Loucy (cell line): ENCODE results near the gene NCAPH2.

ENCODE experiments used
- H2AFZ ChIP-seq: fragments of 200-600 bp; sonication (generic); 2 replicates; pipeline ENCODE4 v1.6.0; 2016; ENCODE audit warnings: antibody characterized with exemption, mild to moderate bottlenecking, low read length, moderate library complexity
- H3F3A ChIP-seq: fragments of 200-600 bp; 2 replicates; pipeline ENCODE4 v1.6.0; 2016; ENCODE audit warnings: antibody characterized with exemption, low read depth, mild to moderate bottlenecking
- H3K27me3 ChIP-seq: fragments of 200-600 bp; sonication (generic); 2 replicates; pipeline ENCODE4 v1.6.1; 2014; ENCODE audit warnings: low read length, mild to moderate bottlenecking; ENCODE audit not compliant: insufficient read depth, poor library complexity, severe bottlenecking
- H3K36me3 ChIP-seq: fragments of 200-600 bp; sonication (generic); 2 replicates; pipeline ENCODE4 v1.6.1; 2016; ENCODE audit warnings: low read length; ENCODE audit not compliant: insufficient read depth
- H3K4me1 ChIP-seq: fragments of 200-600 bp; sonication (generic); 2 replicates; pipeline ENCODE4 v1.5.1; 2014; ENCODE audit warnings: low read length, mild to moderate bottlenecking; ENCODE audit not compliant: insufficient read depth, poor library complexity, severe bottlenecking
- H3K4me2 ChIP-seq: fragments of 200-600 bp; sonication (generic); 2 replicates; pipeline ENCODE4 v1.6.0; 2014; ENCODE audit warnings: antibody characterized with exemption, low read length, low read depth, mild to moderate bottlenecking; ENCODE audit not compliant: poor library complexity, severe bottlenecking
- H3K4me3 ChIP-seq: fragments of 200-600 bp; sonication (generic); 2 replicates; pipeline ENCODE4 v1.5.1; 2014; ENCODE audit warnings: low read length, mild to moderate bottlenecking, mixed read lengths; ENCODE audit not compliant: poor library complexity, severe bottlenecking
- H3K79me2 ChIP-seq: fragments of 200-600 bp; sonication (generic); 2 replicates; pipeline ENCODE4 v1.6.1; 2014; ENCODE audit warnings: low read length; ENCODE audit not compliant: insufficient read depth
- H3K9ac ChIP-seq: fragments of 200-600 bp; sonication (generic); 2 replicates; pipeline ENCODE4 v1.6.0; 2014; ENCODE audit warnings: mild to moderate bottlenecking, low read depth, low read length, moderate library complexity; ENCODE audit not compliant: poor library complexity, severe bottlenecking
- H3K9me2 ChIP-seq: fragments of 200-600 bp; sonication (generic); replicated peaks from 2 replicates; pipeline ENCODE4 v1.6.1; 2016; ENCODE audit warnings: low read depth, low read length, mixed read lengths
- H3K9me3 ChIP-seq: fragments of 200-600 bp; sonication (generic); 2 replicates; pipeline ENCODE4 v1.6.1; 2014; ENCODE audit warnings: mild to moderate bottlenecking, antibody characterized with exemption, low read length, low read depth; ENCODE audit not compliant: insufficient read depth
- H4K20me1 ChIP-seq: fragments of 200-600 bp; sonication (generic); 2 replicates; pipeline ENCODE4 v1.6.0; 2014; ENCODE audit warnings: antibody characterized with exemption, low read length, mild to moderate bottlenecking; ENCODE audit not compliant: insufficient read depth, poor library complexity, severe bottlenecking
- CTCF ChIP-seq: fragments of 200-600 bp; sonication (generic); conservative IDR thresholded peaks from 2 replicates; pipeline ENCODE4 v1.5.1; 2014; ENCODE audit warnings: mild to moderate bottlenecking, antibody characterized with exemption, low read length
- EZH2phosphoT487 ChIP-seq: fragments of 200-600 bp; IDR thresholded peaks from 2 replicates; pipeline ENCODE4 v1.6.1; 2018; ENCODE audit warnings: antibody characterized with exemption, mild to moderate bottlenecking, moderate library complexity, borderline replicate concordance

Gene NCAPH2

GRCh38 chr22:50535113-50535512 is 27.1 kb downstream of the NCAPH2 start:
- Histone ChIP-seq H3F3A (no peaks in the 10 kb centered on the region), H3K4me1 (peaks cover 3% of the 10 kb centered on the region), H3K9me2 (no peaks in the 10 kb centered on the region), H4K20me1 (no peaks in the 10 kb centered on the region), H3K27me3 (no peaks in the 10 kb centered on the region), H3K79me2 (no peaks in the 10 kb centered on the region), H3K9ac (no peak overlapping the region), H3K9me3 (no peaks in the 10 kb centered on the region), H3K36me3 (no peaks in the 10 kb centered on the region), H3K4me3 (no peak overlapping the region), H3K4me2 (no peak overlapping the region), H2AFZ (no peak overlapping the region)
- TF ChIP-seq CTCF (no peak), EZH2phosphoT487 (no peak)

- Histone ChIP-seq H3K9me3 (no peaks in the 10 kb centered on the region), H2AFZ (no peak overlapping the region), H4K20me1 (no peaks in the 10 kb centered on the region), H3K4me2 (no peak overlapping the region), H3K27me3 (no peaks in the 10 kb centered on the region), H3K36me3 (no peaks in the 10 kb centered on the region), H3F3A (no peaks in the 10 kb centered on the region), H3K4me1 (peaks cover 3% of the 10 kb centered on the region), H3K9ac (no peak overlapping the region), H3K4me3 (no peak overlapping the region), H3K9me2 (no peaks in the 10 kb centered on the region), H3K79me2 (no peaks in the 10 kb centered on the region)
- TF ChIP-seq CTCF (no peak), EZH2phosphoT487 (no peak)
Measured at GRCh38 chr22:50536226-50536625, 28.2 kb downstream of the NCAPH2 start.

GRCh38 chr22:50537765-50538164 is 29.7 kb downstream of the NCAPH2 start:
- H3K27me3 ChIP-seq: no peaks in the 10 kb centered on the region
- TF ChIP-seq CTCF (no peak), EZH2phosphoT487 (no peak)
- no peaks in the 10 kb centered on the region for H3K79me2 ChIP-seq
- H3K9me3 ChIP-seq: no peaks in the 10 kb centered on the region
- H3K36me3 ChIP-seq: no peaks in the 10 kb centered on the region
- H3K9ac ChIP-seq: no peak overlapping the region
- H3F3A ChIP-seq: no peaks in the 10 kb centered on the region
- H3K4me2 ChIP-seq: no peak overlapping the region
- H3K4me3 ChIP-seq: no peak overlapping the region
- peaks cover 3% of the 10 kb centered on the region for H3K4me1 ChIP-seq
- H4K20me1 ChIP-seq: no peaks in the 10 kb centered on the region
- no peak overlapping the region for H2AFZ ChIP-seq
- no peaks in the 10 kb centered on the region for H3K9me2 ChIP-seq
